GM06990 (cell line): Measurements from ENCODE around the gene NRM.

Source experiments
- DNase-seq: peaks from one replicate; pipeline ENCODE4 v3.0.0-alpha.2; 2011; ENCODE audit not compliant: insufficient read length; ENCODE audit errors: extremely low read depth
- H3K27me3 ChIP-seq: replicated peaks from 2 replicates; pipeline ENCODE4 v1.6.0; 2011; ENCODE audit warnings: low read length; ENCODE audit not compliant: control insufficient read depth, insufficient read depth
- H3K36me3 ChIP-seq: 2 replicates; pipeline ENCODE4 v1.5.1; 2011; ENCODE audit warnings: low read length; ENCODE audit not compliant: control insufficient read depth, insufficient read depth
- H3K4me3 ChIP-seq: replicated peaks from 2 replicates; pipeline ENCODE4 v1.5.1; 2011; ENCODE audit warnings: low read depth, mild to moderate bottlenecking, control low read depth, low read length
- CTCF ChIP-seq: IDR thresholded peaks from 2 replicates; pipeline ENCODE4 v1.5.1; 2011; ENCODE audit warnings: low read length, control low read depth, mild to moderate bottlenecking, inconsistent platforms; ENCODE audit not compliant: insufficient read depth, poor library complexity, severe bottlenecking

NRM gene

GRCh38 chr6:30716879-30717128 lies 26.0 kb upstream of the NRM start:
- Histone ChIP-seq H3K36me3 (peaks cover 15% of the 10 kb centered on the region), H3K27me3 (no peaks in the 10 kb centered on the region), H3K4me3 (peak overlapping the region; percentile 68)
- TF ChIP-seq CTCF, result no peak
- no peak for DNase-seq

GRCh38 chr6:30714263-30714662 lies 23.5 kb upstream of the NRM start:
- peaks cover 17% of the 10 kb centered on the region for H3K36me3 ChIP-seq

DNA sequence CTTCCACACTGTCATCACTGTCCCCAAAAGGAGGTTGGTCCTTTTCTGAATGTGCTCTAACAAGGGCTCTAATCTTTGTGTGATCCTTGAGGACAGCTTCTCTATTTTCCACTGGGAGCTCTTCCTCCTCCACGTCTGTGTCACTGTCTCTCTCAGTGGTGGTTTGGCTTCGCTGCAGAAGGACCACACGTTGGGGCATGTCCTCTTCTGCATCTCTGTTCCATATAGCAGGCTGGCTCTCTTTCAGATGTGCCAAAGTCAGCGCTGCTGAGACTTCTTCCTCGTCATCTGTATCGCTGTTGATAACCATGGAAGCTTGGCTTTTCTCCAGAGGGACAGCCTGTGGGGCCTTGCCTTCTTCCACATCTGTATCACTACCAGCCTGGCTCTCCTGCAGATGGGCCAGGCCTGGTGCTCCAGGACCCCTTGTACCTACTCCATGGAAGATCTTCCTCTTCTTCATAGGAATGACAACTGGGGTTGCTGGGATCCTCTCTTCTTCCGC lies 21.7 kb upstream of the NRM start:
- no peak overlapping the region for H3K4me3 ChIP-seq
- DNase-seq, result no peak
- H3K27me3 ChIP-seq, result no peaks in the 10 kb centered on the region
- TF ChIP-seq CTCF, result no peak
- H3K36me3 ChIP-seq, result peaks cover 17% of the 10 kb centered on the region

More at GRCh38 chr6:30714263-30714662, 23.5 kb upstream of the NRM start:
- H3K27me3 ChIP-seq, result no peaks in the 10 kb centered on the region
- no peak for TF ChIP-seq CTCF
- H3K4me3 ChIP-seq, result no peak overlapping the region
- no peak for DNase-seq

- Histone ChIP-seq H3K36me3 (peaks cover 17% of the 10 kb centered on the region), H3K27me3 (no peaks in the 10 kb centered on the region), H3K4me3 (no peak overlapping the region)
- DNase-seq, result no peak
- TF ChIP-seq CTCF, result no peak
These were observed 21.1 kb upstream of the NRM start for GRCh38 chr6:30711758-30712380.

DNA sequence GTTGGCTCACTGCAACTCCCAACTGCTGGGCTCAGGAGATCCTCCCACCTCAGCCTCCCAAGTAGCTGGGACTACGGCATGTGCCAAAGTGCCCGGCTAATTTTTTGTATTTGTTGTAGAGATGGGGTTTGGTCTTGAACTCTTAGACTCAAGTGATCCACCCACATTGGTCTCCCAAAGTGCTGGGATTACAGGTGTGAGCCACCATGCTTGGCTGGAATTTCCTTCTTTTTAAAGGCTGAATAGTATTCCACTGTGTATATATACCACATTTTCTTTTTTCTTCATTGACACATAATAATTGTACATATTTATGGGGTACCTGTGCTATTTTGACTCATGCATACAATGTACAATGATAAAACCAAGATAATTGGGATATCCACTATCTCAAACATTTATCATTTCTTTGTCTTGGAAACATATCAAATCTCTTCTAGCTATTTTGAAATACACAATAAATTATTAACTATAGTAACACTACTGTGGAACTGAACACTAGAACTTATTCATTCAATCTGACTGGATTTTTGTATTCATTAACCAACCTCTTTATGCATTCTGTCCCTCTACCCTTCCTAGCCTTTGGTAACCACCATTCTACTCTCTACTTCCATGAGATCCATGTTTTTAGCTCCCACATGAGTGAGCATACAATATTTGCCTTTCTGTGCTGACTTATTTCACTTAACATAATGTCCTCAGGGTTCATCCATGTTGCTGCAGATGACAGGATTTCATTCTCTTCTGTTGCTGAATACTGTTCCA lies 18.5 kb upstream of the NRM start:
- DNase-seq, result no peak
- Histone ChIP-seq H3K27me3 (no peaks in the 10 kb centered on the region), H3K36me3 (peaks cover 21% of the 10 kb centered on the region), H3K4me3 (no peak overlapping the region)
- no peak for TF ChIP-seq CTCF
